ENCODE measurements around the gene RARB. TPM values are rescaled to one million over a fixed set of nuclear protein-coding genes. Genes with fewer than 3 reads are reported as not detected.

The RARB gene
- total RNA-seq, 1 experiment from 2014 or later: 31.3 TPM

DNA sequence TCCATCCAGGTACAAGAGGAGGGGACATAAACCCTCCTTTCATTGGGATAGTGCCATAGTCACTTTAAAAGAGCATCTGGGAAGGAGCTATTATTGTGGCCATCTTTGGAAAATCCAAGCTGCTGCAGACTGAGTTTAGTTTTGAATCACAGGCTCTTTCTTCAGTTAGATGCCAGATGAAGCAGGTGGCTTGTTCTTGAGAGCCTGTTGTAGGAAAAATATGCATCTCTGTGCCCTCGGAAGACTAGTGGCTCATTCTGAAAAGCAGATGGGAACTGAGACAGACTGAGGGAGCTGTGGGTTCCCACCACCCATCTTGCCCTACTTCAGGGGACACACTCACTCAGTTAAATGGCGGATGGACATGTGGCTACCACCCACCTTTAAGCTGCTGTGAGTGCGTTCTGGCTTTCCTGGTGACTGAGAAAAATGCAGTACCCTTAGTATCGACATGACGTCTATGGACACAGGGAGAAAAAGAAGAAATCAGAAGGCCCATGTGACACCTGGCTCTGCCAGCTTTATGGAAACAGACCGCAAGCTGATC lies 50.2 kb downstream of the RARB start:
- intact Hi-C loops (cut with micrococcal nuclease; ENCODE audit: unreplicated experiment): no loop called here
- CTCF ChIA-PET: no interaction called here
- no peaks in the 10 kb centered on the region for H3K9me3 Mint-ChIP-seq (ENCODE audit: low read depth, unreplicated experiment)
- TF ChIP-seq, protein P1, sequence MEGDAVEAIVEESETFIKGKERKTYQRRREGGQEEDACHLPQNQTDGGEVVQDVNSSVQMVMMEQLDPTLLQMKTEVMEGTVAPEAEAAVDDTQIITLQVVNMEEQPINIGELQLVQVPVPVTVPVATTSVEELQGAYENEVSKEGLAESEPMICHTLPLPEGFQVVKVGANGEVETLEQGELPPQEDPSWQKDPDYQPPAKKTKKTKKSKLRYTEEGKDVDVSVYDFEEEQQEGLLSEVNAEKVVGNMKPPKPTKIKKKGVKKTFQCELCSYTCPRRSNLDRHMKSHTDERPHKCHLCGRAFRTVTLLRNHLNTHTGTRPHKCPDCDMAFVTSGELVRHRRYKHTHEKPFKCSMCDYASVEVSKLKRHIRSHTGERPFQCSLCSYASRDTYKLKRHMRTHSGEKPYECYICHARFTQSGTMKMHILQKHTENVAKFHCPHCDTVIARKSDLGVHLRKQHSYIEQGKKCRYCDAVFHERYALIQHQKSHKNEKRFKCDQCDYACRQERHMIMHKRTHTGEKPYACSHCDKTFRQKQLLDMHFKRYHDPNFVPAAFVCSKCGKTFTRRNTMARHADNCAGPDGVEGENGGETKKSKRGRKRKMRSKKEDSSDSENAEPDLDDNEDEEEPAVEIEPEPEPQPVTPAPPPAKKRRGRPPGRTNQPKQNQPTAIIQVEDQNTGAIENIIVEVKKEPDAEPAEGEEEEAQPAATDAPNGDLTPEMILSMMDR (IDR thresholded peaks at IDR 0.05; ENCODE audit: unreplicated experiment): no peak
- peaks cover 5% of the 10 kb centered on the region for H3K36me3 Mint-ChIP-seq (ENCODE audit: insufficient read depth, unreplicated experiment)
- H3K27ac Mint-ChIP-seq (ENCODE audit: unreplicated experiment): no peak overlapping the region
- no peaks in the 10 kb centered on the region for H3K27me3 Mint-ChIP-seq (ENCODE audit: unreplicated experiment)
- H3K4me3 Mint-ChIP-seq (ENCODE audit: low read depth, unreplicated experiment): no peak overlapping the region
- peaks cover 33% of the 10 kb centered on the region for H3K4me1 Mint-ChIP-seq (ENCODE audit: low read depth, unreplicated experiment)
- no peak for DNase-seq
- no TSS peak for BruUV-seq (replicated peaks)

GRCh38 chr3:25478964-25479726 lies 51.1 kb downstream of the RARB start:
- intact Hi-C loops (cut with micrococcal nuclease; ENCODE audit: unreplicated experiment): no loop called here
- peaks cover 32% of the 10 kb centered on the region for H3K4me1 Mint-ChIP-seq (ENCODE audit: low read depth, unreplicated experiment)
- peaks cover 5% of the 10 kb centered on the region for H3K36me3 Mint-ChIP-seq (ENCODE audit: insufficient read depth, unreplicated experiment)
- H3K4me3 Mint-ChIP-seq (ENCODE audit: low read depth, unreplicated experiment): no peak overlapping the region
- no peaks in the 10 kb centered on the region for H3K9me3 Mint-ChIP-seq (ENCODE audit: low read depth, unreplicated experiment)
- H3K27me3 Mint-ChIP-seq (ENCODE audit: unreplicated experiment): no peaks in the 10 kb centered on the region
- no TSS peak for BruUV-seq (replicated peaks)
- CTCF ChIA-PET: no interaction called here
- TF ChIP-seq, protein P1 (IDR thresholded peaks at IDR 0.05; ENCODE audit: unreplicated experiment): no peak
- DNase-seq: no peak
- no peak overlapping the region for H3K27ac Mint-ChIP-seq (ENCODE audit: unreplicated experiment)

- H3K27ac Mint-ChIP-seq (ENCODE audit: unreplicated experiment): no peak overlapping the region
- TF ChIP-seq, protein P1 (IDR thresholded peaks at IDR 0.05; ENCODE audit: unreplicated experiment): no peak
- H3K27me3 Mint-ChIP-seq (ENCODE audit: unreplicated experiment): no peaks in the 10 kb centered on the region
- H3K4me1 Mint-ChIP-seq (ENCODE audit: low read depth, unreplicated experiment): peaks cover 32% of the 10 kb centered on the region
- BruUV-seq (replicated peaks): no TSS peak
- no peak for DNase-seq
- intact Hi-C loops (cut with micrococcal nuclease; ENCODE audit: unreplicated experiment): no loop called here
- CTCF ChIA-PET: no interaction called here
- no peaks in the 10 kb centered on the region for H3K9me3 Mint-ChIP-seq (ENCODE audit: low read depth, unreplicated experiment)
- peaks cover 5% of the 10 kb centered on the region for H3K36me3 Mint-ChIP-seq (ENCODE audit: insufficient read depth, unreplicated experiment)
- H3K4me3 Mint-ChIP-seq (ENCODE audit: low read depth, unreplicated experiment): no peak overlapping the region
Observed at GRCh38 chr3:25479727-25480010, 51.6 kb downstream of the RARB start.

DNA sequence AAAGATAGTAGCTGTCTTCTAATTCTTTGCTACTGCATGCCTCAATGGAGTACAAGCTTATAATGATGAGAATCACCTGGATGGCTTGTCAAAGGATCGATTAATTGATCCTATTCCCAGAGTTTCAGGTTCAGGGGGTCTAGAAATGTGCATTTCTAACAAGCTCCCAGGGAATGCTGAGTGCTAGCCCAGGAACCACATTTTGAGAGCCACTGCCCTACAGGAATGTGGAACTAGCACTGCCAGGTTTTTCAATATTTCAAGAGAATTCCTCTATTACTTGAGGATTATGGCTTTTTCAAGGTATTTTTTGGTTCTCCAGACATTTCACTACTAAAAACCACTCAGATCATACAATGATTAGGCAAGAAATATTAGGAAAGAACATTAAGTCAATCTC lies 52.7 kb downstream of the RARB start:
- H3K4me3 Mint-ChIP-seq (ENCODE audit: low read depth, unreplicated experiment): no peak overlapping the region
- DNase-seq: no peak
- no peak overlapping the region for H3K27ac Mint-ChIP-seq (ENCODE audit: unreplicated experiment)
- TF ChIP-seq, protein P1 (IDR thresholded peaks at IDR 0.05; ENCODE audit: unreplicated experiment): no peak
- intact Hi-C loops (cut with micrococcal nuclease; ENCODE audit: unreplicated experiment): no loop called here
- BruUV-seq (replicated peaks): no TSS peak
- H3K27me3 Mint-ChIP-seq (ENCODE audit: unreplicated experiment): no peaks in the 10 kb centered on the region
- CTCF ChIA-PET: no interaction called here
- H3K36me3 Mint-ChIP-seq (ENCODE audit: insufficient read depth, unreplicated experiment): peaks cover 5% of the 10 kb centered on the region
- no peaks in the 10 kb centered on the region for H3K9me3 Mint-ChIP-seq (ENCODE audit: low read depth, unreplicated experiment)
- peaks cover 32% of the 10 kb centered on the region for H3K4me1 Mint-ChIP-seq (ENCODE audit: low read depth, unreplicated experiment)
